Glomerular visceral epithelial cell (primary cell): Measurements from ENCODE around the gene ZNF70.

Experiments
- DNase-seq: peaks from one replicate; pipeline ENCODE4 v3.0.0-alpha.2; 2016; ENCODE audit errors: extremely low spot score

The ZNF70 gene

DNA sequence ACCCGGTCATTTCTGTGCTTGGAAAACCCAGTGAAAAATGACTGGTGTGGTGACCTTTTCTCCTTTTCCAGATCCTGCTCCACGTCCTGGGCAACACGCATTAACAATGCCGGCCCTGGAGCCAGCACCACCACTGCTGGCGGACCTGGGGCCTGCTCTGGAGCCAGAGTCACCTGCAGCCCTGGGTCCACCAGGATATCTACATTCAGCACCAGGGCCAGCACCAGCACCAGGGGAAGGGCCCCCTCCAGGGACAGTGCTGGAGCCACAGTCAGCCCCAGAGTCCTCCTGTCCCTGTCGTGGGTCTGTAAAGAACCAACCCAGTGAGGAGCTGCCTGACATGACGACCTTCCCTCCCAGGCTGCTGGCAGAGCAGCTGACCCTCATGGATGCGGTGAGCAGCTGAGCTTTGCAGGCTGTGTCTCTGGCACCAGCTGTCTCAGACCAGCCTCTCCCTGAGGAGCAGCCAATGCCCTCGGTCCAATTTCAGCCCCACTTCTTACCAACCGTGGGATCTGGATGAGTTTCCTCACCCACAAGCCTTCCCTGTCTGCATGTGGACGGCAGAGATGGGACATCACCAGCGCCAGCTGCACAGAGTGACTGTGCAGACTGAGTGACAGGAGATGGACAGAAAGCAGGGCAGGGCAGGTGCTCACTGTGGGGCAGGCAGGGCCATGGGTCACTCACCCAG, 58.2 kb downstream of the ZNF70 start:
- DNase-seq, result no peak

DNA sequence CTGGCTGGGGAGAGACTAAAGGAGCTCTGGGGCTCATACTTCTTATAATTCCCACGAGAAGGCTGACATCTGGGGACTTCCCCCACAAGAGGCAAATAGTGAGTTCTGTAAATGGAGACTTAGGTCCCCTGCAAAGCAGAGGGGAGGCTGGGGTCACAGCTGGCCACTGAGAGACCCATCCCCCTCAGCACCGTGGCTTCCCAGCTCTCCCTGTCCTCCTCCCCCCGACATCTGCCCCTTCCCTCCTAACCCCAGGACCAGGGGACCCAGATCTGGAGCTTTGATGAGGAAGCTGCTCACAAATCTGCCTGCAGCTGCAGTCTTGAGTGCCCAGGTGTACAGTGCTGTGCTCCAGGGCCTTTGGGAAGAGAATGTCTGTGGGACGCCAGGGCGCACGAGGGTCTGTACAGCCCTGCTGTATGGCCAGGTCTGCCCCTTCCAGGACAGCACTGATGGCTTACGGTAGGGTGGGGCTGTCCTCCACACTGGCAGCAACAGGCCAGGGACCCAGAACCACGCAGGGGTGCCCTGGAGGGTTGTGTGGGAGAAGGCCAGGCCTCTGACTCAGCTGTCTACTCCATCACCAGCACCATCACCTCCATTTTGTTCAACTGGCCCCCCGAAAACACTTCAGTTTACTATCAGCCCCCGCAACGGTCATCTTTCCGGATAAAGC, 59.0 kb downstream of the ZNF70 start:
- no peak for DNase-seq

DNA sequence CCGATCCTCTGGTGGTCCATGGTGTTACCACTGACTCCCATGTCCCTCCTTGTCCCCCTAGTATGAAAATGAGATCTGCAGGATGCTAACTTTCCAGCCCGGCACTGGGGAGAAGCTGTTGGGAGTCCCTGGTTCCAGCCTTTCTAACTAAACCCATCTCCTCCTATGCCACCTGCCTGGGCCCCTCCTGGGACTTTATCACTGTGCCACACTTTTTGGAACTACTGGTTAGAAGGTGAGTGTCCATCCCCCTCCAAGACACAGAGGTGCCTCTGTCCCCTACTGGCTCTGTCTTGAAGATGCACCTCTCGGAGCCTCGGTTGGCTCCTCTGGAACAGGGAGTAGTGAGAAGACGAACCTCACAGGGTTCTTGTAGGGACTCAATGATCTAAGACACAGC, 60.2 kb downstream of the ZNF70 start, which contains the start of gene RGL4:
RGL4 (plus strand) TSS at position 301 of the 400 bp plus-strand sequence. CDS start 1,018 bp downstream, outside the sequence.
- DNase-seq, result no peak

DNA sequence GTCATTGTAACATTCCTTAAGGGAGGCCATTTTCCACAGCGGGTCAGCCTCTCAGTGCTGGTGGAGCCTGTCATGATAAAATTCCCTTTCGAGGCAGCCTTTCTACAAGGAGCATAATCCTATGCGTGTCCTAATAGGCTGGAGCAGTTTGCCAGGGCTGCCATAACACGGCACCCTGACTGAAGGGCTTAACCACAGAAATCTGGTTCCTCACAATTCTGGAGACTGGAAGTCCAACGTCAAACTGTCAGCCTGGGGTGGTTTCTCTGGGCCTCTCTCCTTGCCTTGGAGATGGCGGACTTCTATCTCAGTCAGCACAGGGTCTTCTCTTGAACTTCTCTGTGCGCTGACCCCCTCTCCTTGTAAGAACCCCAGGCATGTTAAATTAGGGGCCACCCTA, 61.5 kb downstream of the ZNF70 start:
- no peak for DNase-seq
